ENCODE measurements around the gene SSH3.
A peak's percentile ranks its signal among the peaks of the same experiment; 100 is the strongest.

GRCh38 chr11:67356864-67357561 lies 53.7 kb downstream of the SSH3 start:
- TF ChIP-seq POLR2AphosphoS5 (IDR thresholded peaks at IDR 0.05; ENCODE audit: low read depth, low read length): no peak; the same call in 1 of the 2 replicates
- TF ChIP-seq ELF1 (IDR thresholded peaks at IDR 0.05; ENCODE audit: borderline replicate concordance, low read depth): no peak
- TF ChIP-seq CTCF (IDR thresholded peaks at IDR 0.05 in 2 of 3, conservative IDR thresholded peaks at IDR 0.05 in 1 of 3; ENCODE audit: borderline replicate concordance in 1 of 3, insufficient read depth in 1 of 3, low read depth in 2 of 3, low read length in 2 of 3): peak in 2 of 3 experiments; percentile 95 to 96; a peak in 4 of 6 replicates
- TF ChIP-seq CBX3 (IDR thresholded peaks at IDR 0.05; ENCODE audit: low read depth): no peak
- no peak for TF ChIP-seq POLR2A (IDR thresholded peaks at IDR 0.05; ENCODE audit: borderline replicate concordance, extremely low read depth, insufficient read depth, insufficient read length)
- TF ChIP-seq CEBPB (IDR thresholded peaks at IDR 0.05; ENCODE audit: low read depth): no peak
- TF ChIP-seq YY1 (IDR thresholded peaks at IDR 0.05; ENCODE audit: extremely low read depth, insufficient replicate concordance, low read depth, low read length): peak; percentile 70
- no peak for TF ChIP-seq REST (IDR thresholded peaks at IDR 0.05; ENCODE audit: low read depth)
- no peak for TF ChIP-seq EZH2 (IDR thresholded peaks at IDR 0.05)
- TF ChIP-seq EGR1 (IDR thresholded peaks at IDR 0.05; ENCODE audit: low read depth): no peak
- no peak for TF ChIP-seq TCF7L2 (IDR thresholded peaks at IDR 0.05; ENCODE audit: borderline replicate concordance, extremely low read depth, insufficient read depth, insufficient read length)
- TF ChIP-seq JUND (IDR thresholded peaks at IDR 0.05): no peak
- TF ChIP-seq ATF3 (IDR thresholded peaks at IDR 0.05): no peak
- no peak for TF ChIP-seq SRF (IDR thresholded peaks at IDR 0.05; ENCODE audit: low read depth)

Data from HCT116 (cell line).